ENCODE results near the gene HK1. TPM values are rescaled to one million over a fixed set of nuclear protein-coding genes. Genes with fewer than 3 reads are reported as not detected.

HK1 gene
- total and polyA plus RNA-seq, 4 donors: 1.8 to 166 (median 7.4) TPM

GRCh38 chr10:69241575-69241974 is 36.7 kb upstream of the HK1 start:
- H3K4me1 ChIP-seq (ENCODE audit: control insufficient read depth in 4 of 4, insufficient read depth in 4 of 4, low read length in 3 of 4): peaks cover 0 to 6% (median 0%) of the 10 kb centered on the region in 4 donors
- H3K27ac ChIP-seq (ENCODE audit: low read depth in 1 of 2, low read length in 2 of 2): peak overlapping the region in 1 of 2 donors; percentile 7
- no peak overlapping the region for H3K9ac ChIP-seq (ENCODE audit: low read depth in 1 of 2, low read length in 2 of 2)
- TF ChIP-seq, protein P1, sequence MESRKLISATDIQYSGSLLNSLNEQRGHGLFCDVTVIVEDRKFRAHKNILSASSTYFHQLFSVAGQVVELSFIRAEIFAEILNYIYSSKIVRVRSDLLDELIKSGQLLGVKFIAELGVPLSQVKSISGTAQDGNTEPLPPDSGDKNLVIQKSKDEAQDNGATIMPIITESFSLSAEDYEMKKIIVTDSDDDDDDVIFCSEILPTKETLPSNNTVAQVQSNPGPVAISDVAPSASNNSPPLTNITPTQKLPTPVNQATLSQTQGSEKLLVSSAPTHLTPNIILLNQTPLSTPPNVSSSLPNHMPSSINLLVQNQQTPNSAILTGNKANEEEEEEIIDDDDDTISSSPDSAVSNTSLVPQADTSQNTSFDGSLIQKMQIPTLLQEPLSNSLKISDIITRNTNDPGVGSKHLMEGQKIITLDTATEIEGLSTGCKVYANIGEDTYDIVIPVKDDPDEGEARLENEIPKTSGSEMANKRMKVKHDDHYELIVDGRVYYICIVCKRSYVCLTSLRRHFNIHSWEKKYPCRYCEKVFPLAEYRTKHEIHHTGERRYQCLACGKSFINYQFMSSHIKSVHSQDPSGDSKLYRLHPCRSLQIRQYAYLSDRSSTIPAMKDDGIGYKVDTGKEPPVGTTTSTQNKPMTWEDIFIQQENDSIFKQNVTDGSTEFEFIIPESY (IDR thresholded peaks at IDR 0.05): no peak
- TF ChIP-seq JUND (IDR thresholded peaks at IDR 0.05) (no peak), TAF1 (conservative IDR thresholded peaks at IDR 0.05) (no peak), FOXA1 (IDR thresholded peaks at IDR 0.05) (no peak), CTCF (IDR thresholded peaks at IDR 0.05; ENCODE audit: low read depth, low read length, missing input control) (no peak), SP1 (IDR thresholded peaks at IDR 0.05) (no peak), YY1 (IDR thresholded peaks at IDR 0.05) (no peak), RXRA (IDR thresholded peaks at IDR 0.05) (no peak), NR2F2 (IDR thresholded peaks at IDR 0.05) (no peak), EGR1 (IDR thresholded peaks at IDR 0.05; ENCODE audit: low read depth in 2 of 2) (no peak), RAD21 (IDR thresholded peaks at IDR 0.05) (no peak), GABPA (IDR thresholded peaks at IDR 0.05 in 1 of 2, conservative IDR thresholded peaks at IDR 0.05 in 1 of 2) (no peak), HNF4A (conservative IDR thresholded peaks at IDR 0.05) (no peak), HNF4G (IDR thresholded peaks at IDR 0.05) (no peak), REST (IDR thresholded peaks at IDR 0.05) (no peak)
- TF ChIP-seq, protein P2, sequence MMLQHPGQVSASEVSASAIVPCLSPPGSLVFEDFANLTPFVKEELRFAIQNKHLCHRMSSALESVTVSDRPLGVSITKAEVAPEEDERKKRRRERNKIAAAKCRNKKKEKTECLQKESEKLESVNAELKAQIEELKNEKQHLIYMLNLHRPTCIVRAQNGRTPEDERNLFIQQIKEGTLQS (IDR thresholded peaks at IDR 0.05): no peak
- TF ChIP-seq, protein P3, sequence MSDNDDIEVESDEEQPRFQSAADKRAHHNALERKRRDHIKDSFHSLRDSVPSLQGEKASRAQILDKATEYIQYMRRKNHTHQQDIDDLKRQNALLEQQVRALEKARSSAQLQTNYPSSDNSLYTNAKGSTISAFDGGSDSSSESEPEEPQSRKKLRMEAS (IDR thresholded peaks at IDR 0.05): no peak
- H3K27me3 ChIP-seq (ENCODE audit: control insufficient read depth in 4 of 4, insufficient read depth in 4 of 4, low read length in 3 of 4): no peaks in the 10 kb centered on the region
- DNase-seq (ENCODE audit: low spot score): no peak
- H3K4me3 ChIP-seq (ENCODE audit: low read depth in 1 of 3, low read length in 3 of 3): no peak overlapping the region
- H3K9me3 ChIP-seq (ENCODE audit: control insufficient read depth in 4 of 4, low read length in 3 of 4): no peaks in the 10 kb centered on the region
- 83% methylated on average over 7 of the region's 7 CpGs for WGBS
- no peaks in the 10 kb centered on the region for H3K36me3 ChIP-seq (ENCODE audit: control insufficient read depth in 4 of 4, insufficient read depth in 3 of 4, low read depth in 1 of 4, low read length in 3 of 4)

All from liver (tissue), 9 donors.